Spinal cord (tissue), 10 donors: ENCODE measurements around the gene GTF2F2. TPM values are rescaled to one million over a fixed set of nuclear protein-coding genes. Genes with fewer than 3 reads are reported as not detected.

Experiments used
- DNase-seq, 6 donors: peaks; one replicate each; pipeline versions ENCODE4 v3.0.0 to v3.0.0-alpha.2; 2013 to 2015; ENCODE audit warnings: low spot score in 6 of 6, low read depth in 4 of 6
- H3K27ac ChIP-seq: one replicate; pipeline ENCODE4 v1.5.1; 2013; ENCODE audit warnings: low read depth, low read length, control low read depth
- H3K27me3 ChIP-seq: one replicate; pipeline ENCODE4 v1.6.1; 2013; ENCODE audit warnings: low read length; ENCODE audit not compliant: control insufficient read depth, insufficient read depth
- H3K36me3 ChIP-seq: one replicate; pipeline ENCODE4 v1.6.1; 2013; ENCODE audit warnings: low read length; ENCODE audit not compliant: control insufficient read depth, insufficient read depth
- H3K4me1 ChIP-seq: one replicate; pipeline ENCODE4 v1.6.1; 2013; ENCODE audit warnings: low read length; ENCODE audit not compliant: control insufficient read depth, insufficient read depth
- H3K4me3 ChIP-seq: one replicate; pipeline ENCODE4 v1.5.1; 2013; ENCODE audit warnings: low read depth, low read length, control low read depth
- H3K9me3 ChIP-seq: one replicate; pipeline ENCODE4 v1.6.1; 2013; ENCODE audit warnings: low read length; ENCODE audit not compliant: control insufficient read depth, insufficient read depth
- WGBS: methylation state at CpG from one replicate; pipeline ENCODE4 v1.1.5; 2013; ENCODE audit warnings: missing lambda C conversion rate; ENCODE audit not compliant: insufficient coverage; 5-methylcytosine and 5-hydroxymethylcytosine counted together
- polyA plus RNA-seq, 2 donors: library from polyadenylated mRNA; unstranded; fragments of 120-200 nt; gene quantifications; one replicate each; pipeline ENCODE4 v1.2.1, GENCODE V29; 2013; ENCODE audit not compliant: insufficient read length in 2 of 2
- total RNA-seq, 2 donors: library from RNA; depleted of rRNA in 1 of 2; stranded (reverse); fragments of 120-200 nt in 1 of 2; fragments of >200 nt in 1 of 2; gene quantifications; one replicate each; pipeline versions ENCODE4 v1.2.3 to v1.2.4, GENCODE V29; 2013 to 2014
- donor health status: healthy.

Gene GTF2F2
- total and polyA plus RNA-seq, 4 donors: 24.7 to 34.1 (median 28.7) TPM

DNA sequence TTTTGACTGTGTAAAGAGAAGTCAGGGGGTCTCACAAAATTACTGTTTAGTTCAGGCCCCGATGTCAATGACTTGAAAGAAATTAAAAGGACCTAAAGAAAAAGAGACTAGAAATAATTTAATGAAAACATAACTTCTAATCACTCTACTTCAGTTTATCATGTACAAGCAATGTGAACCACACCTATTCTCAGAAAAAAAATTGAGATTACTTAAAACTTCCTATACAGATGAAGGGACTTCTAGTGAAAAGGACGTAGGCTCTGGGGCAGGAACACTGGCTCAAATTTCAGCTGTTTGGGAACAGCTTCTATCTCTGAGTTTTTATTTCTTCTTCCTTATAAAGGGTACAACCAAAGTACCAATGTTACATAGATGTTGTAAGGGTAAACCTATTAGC lies 182.7 kb downstream of the GTF2F2 start:
- Histone ChIP-seq H3K4me3 (no peak overlapping the region), H3K27ac (no peak overlapping the region), H3K9me3 (no peaks in the 10 kb centered on the region), H3K36me3 (no peaks in the 10 kb centered on the region), H3K4me1 (no peaks in the 10 kb centered on the region), H3K27me3 (no peaks in the 10 kb centered on the region)
- no CpG with 5 or more reads among the region's 2 CpGs for WGBS
- DNase-seq: no peak

DNA sequence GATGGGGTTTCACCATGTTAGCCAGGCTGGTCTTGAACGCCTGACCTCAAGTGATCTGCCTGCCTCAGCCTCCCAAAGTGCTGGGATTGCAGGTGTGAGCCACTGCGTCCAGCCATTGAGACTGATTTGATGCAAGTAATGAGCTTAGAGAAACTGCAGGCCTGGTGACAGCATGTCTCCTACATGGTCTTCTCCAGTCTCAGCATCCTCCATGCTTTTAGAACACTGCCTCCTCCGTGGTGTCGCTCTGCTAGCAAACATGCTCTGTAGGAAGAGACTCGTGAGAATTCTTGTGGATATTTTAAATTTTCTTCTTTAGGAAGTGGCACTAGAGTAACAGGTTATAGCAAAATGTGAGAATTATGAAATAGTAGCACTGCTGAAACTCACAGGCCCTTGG lies 183.6 kb downstream of the GTF2F2 start:
- Histone ChIP-seq H3K4me3 (no peak overlapping the region), H3K4me1 (no peaks in the 10 kb centered on the region), H3K27ac (no peak overlapping the region), H3K27me3 (no peaks in the 10 kb centered on the region), H3K9me3 (no peaks in the 10 kb centered on the region), H3K36me3 (no peaks in the 10 kb centered on the region)
- WGBS: 90% methylated on average over 3 of the region's 5 CpGs
- DNase-seq: no peak

DNA sequence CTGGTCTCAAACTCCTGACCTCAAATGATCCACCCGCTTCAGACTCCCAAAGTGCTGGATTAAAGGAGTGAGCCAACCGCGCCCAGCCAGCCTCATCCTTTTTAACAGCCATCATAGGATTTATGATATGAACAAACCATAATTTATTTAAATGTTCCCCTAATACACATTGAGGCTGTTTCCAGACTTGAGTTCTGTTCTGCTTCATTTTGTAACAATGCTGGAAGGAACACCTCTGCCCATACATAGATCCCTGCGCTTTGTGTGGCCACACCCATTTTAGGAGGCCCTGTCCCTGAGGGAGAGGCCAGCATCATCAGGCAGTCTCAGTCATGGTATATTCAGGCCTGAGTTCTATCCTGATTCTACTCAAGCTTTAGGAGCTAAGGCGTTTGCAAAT lies 184.8 kb downstream of the GTF2F2 start:
- DNase-seq: no peak
- Histone ChIP-seq H3K4me1 (no peaks in the 10 kb centered on the region), H3K27ac (no peak overlapping the region), H3K4me3 (no peak overlapping the region), H3K9me3 (no peaks in the 10 kb centered on the region), H3K36me3 (no peaks in the 10 kb centered on the region), H3K27me3 (no peaks in the 10 kb centered on the region)
- 66% methylated on average over 2 of the region's 5 CpGs for WGBS

DNA sequence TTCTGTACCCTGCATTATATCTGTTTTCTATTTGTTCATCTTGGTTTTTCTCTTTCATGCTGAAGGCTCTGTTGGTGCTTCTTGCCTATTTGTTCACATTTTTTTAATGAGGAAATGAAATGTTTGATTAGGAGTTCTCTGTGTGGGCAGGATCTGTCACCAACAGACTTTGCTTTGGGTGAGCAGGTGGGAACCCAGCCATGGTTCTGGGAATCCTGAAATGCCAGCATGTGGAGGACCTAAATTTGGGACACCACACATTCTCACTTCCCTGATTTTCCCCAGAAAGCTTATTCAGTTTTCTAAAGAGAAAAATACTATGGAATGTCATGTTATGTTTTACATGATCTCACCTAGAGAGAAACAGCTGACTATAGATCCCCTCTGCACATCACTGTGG lies 186.7 kb downstream of the GTF2F2 start:
- Histone ChIP-seq H3K27me3 (no peaks in the 10 kb centered on the region), H3K36me3 (no peaks in the 10 kb centered on the region), H3K4me3 (no peak overlapping the region), H3K9me3 (no peaks in the 10 kb centered on the region), H3K4me1 (peaks cover 11% of the 10 kb centered on the region), H3K27ac (no peak overlapping the region)
- no peak for DNase-seq

DNA sequence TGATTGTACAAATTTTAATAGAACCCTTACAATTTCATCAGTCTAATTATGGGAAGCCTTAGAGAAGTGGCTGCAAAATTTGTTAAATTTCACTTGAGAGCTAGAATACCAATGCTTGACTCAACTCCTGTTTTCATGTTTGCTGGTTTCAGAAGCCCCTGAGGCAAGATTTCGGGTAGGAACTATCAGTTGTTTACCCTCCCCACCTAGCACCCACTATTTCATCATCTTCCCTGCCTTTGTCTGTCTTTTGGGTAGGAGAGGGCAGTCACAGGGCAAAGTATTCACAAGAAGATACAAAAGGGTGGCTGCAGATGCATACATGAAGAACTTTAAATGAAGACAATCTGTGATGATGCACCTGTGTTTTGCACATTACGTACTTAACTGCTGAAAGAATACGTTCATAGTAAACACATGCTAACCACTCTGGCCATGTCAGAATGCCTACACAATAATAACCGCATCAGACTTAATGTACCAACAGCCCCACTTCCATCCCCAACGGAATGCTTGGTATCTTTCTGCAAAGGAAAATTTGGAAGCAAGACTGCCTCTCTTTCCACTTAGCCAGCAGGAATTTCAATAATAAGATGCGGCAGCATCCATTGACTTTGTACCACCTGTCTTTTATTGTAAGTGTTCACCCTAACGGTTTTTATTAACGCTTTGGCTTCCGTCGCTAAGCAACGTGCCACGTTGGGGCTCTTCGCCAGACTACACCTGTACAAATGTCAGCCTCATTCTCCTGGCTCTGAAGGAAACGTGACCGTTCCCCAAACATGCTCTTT lies 190.2 kb downstream of the GTF2F2 start:
- H3K9me3 ChIP-seq: no peaks in the 10 kb centered on the region
- H3K4me3 ChIP-seq: peak overlapping the region; percentile 51
- peak overlapping the region; percentile 27 for H3K27ac ChIP-seq
- peak in 3 of 6 donors; percentile 6 to 60 (median 31) for DNase-seq
- H3K36me3 ChIP-seq: no peaks in the 10 kb centered on the region
- WGBS: 14% methylated on average over 13 of the region's 15 CpGs
- H3K27me3 ChIP-seq: no peaks in the 10 kb centered on the region
- H3K4me1 ChIP-seq: peaks cover 11% of the 10 kb centered on the region

DNA sequence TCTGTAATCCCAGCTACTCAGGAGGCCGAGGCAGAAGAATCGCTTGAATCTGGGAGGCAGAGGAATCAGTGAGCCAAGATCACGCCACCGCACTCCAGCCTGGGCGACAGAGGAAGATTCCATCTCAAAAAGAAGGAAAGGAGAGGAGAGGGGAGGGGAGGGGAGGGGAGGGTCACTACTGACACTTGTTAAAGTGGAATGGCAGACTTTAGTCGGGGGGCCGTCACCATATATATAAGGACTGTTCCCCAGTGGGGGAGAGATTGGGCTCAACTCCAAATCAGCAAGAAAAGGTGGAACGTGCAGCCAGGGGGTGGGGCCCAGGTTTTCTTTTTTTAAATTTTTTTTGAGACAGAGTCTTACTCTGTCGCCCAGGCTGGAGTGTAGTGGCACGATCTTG lies 194.5 kb downstream of the GTF2F2 start:
- no peaks in the 10 kb centered on the region for H3K9me3 ChIP-seq
- WGBS: 94% methylated on average over 2 of the region's 10 CpGs
- peaks cover 11% of the 10 kb centered on the region for H3K4me1 ChIP-seq
- DNase-seq: no peak
- no peak overlapping the region for H3K27ac ChIP-seq
- H3K4me3 ChIP-seq: no peak overlapping the region
- H3K27me3 ChIP-seq: no peaks in the 10 kb centered on the region
- H3K36me3 ChIP-seq: no peaks in the 10 kb centered on the region

DNA sequence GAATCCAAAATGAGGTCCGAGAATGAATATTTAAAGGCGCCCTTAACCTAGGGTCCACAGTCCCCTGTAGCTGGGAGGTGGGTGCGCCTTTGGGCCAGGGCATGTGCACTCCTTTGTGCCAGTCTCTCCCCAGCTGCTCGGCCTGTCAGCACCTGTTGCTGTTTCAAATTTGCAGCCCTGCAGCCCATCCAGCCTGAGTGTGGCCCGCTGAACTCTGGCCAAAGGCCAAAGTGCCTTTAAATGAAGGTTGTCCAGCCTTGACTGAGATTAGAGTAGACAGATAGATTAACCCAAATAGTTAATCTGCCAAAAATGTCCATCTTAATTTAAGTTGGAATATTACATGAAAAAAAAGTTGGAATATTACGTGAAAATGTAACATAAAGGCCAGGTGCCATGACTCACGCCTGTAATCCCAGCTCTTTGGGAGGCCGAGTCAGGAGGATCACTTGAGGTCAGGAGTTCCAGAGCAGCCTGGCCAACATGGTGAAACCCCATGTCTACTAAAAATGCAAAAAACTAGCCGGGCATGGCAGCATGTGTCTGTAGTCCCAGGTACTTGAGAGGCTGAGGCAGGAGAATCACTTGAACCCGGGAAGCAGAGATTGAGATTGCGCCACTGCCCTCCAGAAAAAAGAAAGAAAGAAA lies 195.3 kb downstream of the GTF2F2 start:
- Histone ChIP-seq H3K27ac (no peak overlapping the region), H3K9me3 (no peaks in the 10 kb centered on the region), H3K27me3 (no peaks in the 10 kb centered on the region), H3K4me3 (no peak overlapping the region), H3K36me3 (no peaks in the 10 kb centered on the region), H3K4me1 (peaks cover 10% of the 10 kb centered on the region)
- DNase-seq: no peak
- WGBS: 93% methylated on average over 10 of the region's 11 CpGs

DNA sequence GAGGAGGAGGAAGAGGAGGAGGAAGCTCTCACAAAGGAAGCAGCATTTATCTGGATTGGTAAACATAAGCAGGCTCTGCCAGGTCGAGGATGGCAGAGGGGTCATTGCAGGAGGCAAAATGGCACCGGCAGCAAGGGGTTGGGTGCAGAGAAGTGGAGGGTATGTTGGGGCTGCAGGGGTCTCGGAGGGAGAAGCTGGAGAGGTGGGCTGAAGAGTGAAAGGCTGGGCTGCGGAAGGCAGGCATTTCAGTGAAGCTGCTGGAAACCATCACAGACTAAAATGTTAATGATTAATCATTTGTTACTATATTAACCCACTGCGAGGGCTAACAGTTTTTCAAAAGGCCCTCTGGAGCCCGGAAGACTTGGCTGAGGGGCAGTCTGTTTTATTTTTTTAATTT lies 196.0 kb downstream of the GTF2F2 start:
- H3K4me3 ChIP-seq: no peak overlapping the region
- 14% methylated on average over 2 of the region's 6 CpGs for WGBS
- no peak for DNase-seq
- peaks cover 3% of the 10 kb centered on the region for H3K4me1 ChIP-seq
- H3K36me3 ChIP-seq: no peaks in the 10 kb centered on the region
- H3K27ac ChIP-seq: no peak overlapping the region
- no peaks in the 10 kb centered on the region for H3K9me3 ChIP-seq
- H3K27me3 ChIP-seq: no peaks in the 10 kb centered on the region

DNA sequence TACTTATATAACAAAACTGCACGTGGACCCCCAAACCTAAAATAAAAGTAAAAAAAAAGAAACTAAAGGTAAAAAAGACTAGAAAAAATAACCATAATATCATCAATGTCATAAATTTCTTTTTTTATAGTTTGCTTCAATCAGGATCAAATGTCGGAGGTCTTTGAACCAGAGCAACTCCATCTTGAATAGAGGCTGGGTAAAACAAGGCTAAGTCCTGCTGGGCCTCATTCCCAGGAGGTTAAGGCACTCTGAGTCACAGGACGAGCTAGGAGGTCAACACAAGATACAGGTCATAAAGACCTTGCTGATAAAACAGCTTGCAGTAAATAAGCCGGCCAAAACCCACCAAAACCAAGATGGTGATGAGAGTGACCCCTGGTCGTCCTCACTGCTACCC lies 196.7 kb downstream of the GTF2F2 start:
- Histone ChIP-seq H3K36me3 (no peaks in the 10 kb centered on the region), H3K27me3 (no peaks in the 10 kb centered on the region), H3K27ac (no peak overlapping the region), H3K4me1 (no peaks in the 10 kb centered on the region), H3K9me3 (no peaks in the 10 kb centered on the region), H3K4me3 (no peak overlapping the region)
- DNase-seq: no peak
- 66% methylated on average over 2 of the region's 5 CpGs for WGBS
